ENCODE measurements around the gene GALNT2. TPM values are rescaled to one million over a fixed set of nuclear protein-coding genes. Genes with fewer than 3 reads are reported as not detected.

GALNT2 gene
- total and polyA plus RNA-seq, 2 of the 13 experiments (the other 11 are each of a cell fraction or from before 2014, with no cell fraction given), result 39.3 to 39.6 TPM

GRCh38 chr1:230120921-230121381 is 53.9 kb downstream of the GALNT2 start (continued):
- TF ChIP-seq LRRFIP1 (CRISPR knock-in tag; conservative IDR thresholded peaks at IDR 0.05) (no peak), MEIS2 (CRISPR knock-in tag; IDR thresholded peaks at IDR 0.05) (no peak), ATF2 (CRISPR knock-in tag; IDR thresholded peaks at IDR 0.05) (no peak), STAG1 (CRISPR knock-in tag; IDR thresholded peaks at IDR 0.05) (peak; percentile 57), ZNF781 (CRISPR knock-in tag; IDR thresholded peaks at IDR 0.05; ENCODE audit: borderline replicate concordance, not compliant biosample characterization) (no peak), NFYB (CRISPR knock-in tag; IDR thresholded peaks at IDR 0.05) (no peak), FOXA3 (CRISPR knock-in tag; IDR thresholded peaks at IDR 0.05) (peak; percentile 92), ARID3A (IDR thresholded peaks at IDR 0.05; ENCODE audit: low read depth, low read length) (no peak), RNF219 (CRISPR knock-in tag; IDR thresholded peaks at IDR 0.05) (no peak), ZFP37 (CRISPR knock-in tag; IDR thresholded peaks at IDR 0.05; ENCODE audit: borderline replicate concordance) (no peak), ZNF317 (CRISPR knock-in tag; IDR thresholded peaks at IDR 0.05) (no peak), ZNF282 (IDR thresholded peaks at IDR 0.05; ENCODE audit: partially characterized antibody) (no peak), RORA (CRISPR knock-in tag; IDR thresholded peaks at IDR 0.05) (no peak), SAFB2 (CRISPR knock-in tag; IDR thresholded peaks at IDR 0.05; ENCODE audit: borderline replicate concordance, low read depth) (no peak), YEATS4 (CRISPR knock-in tag; IDR thresholded peaks at IDR 0.05; ENCODE audit: borderline replicate concordance) (no peak), PHB2 (IDR thresholded peaks at IDR 0.05; ENCODE audit: partially characterized antibody) (no peak), SNAI1 (CRISPR knock-in tag; IDR thresholded peaks at IDR 0.05; ENCODE audit: borderline replicate concordance) (no peak), ZNF17 (CRISPR knock-in tag; IDR thresholded peaks at IDR 0.05) (no peak), SMAD3 (CRISPR knock-in tag; IDR thresholded peaks at IDR 0.05) (0 out of 2 replicates have a peak, but pooled peaks have one; percentile 41), ZNF280B (CRISPR knock-in tag; IDR thresholded peaks at IDR 0.05; ENCODE audit: borderline replicate concordance) (no peak), TEF (CRISPR knock-in tag; IDR thresholded peaks at IDR 0.05) (no peak)

Data from HepG2 (cell line).